MCF 10A (cell line): Measurements from ENCODE around the gene NFIX. TPM values are rescaled to one million over a fixed set of nuclear protein-coding genes. Genes with fewer than 3 reads are reported as not detected.

ENCODE experiments used
- BruUV-seq: library from RNA; stranded (reverse); fragments of 400-500 nt; replicated peaks from 2 replicates; lab custom pipeline; 2021; lab: Mats Ljungman, UMichigan
- CTCF ChIA-PET: fragments of 300-600 bp; sonication (Branson Sonifier 250); formaldehyde crosslinking; extraction: SDS; loops from one replicate; lab custom pipeline; 2021; ENCODE audit warnings: antibody characterized with exemption, inconsistent platforms; lab: Yijun Ruan, JAX
- POLR2A ChIA-PET: fragments of 300-600, 350-650 bp; sonication (Branson Sonifier 250); formaldehyde crosslinking; extraction: SDS; loops from one replicate; lab custom pipeline; 2020; ENCODE audit warnings: antibody characterized with exemption, inconsistent platforms; lab: Yijun Ruan, JAX
- DNase-seq: peaks from one replicate; pipeline ENCODE4 v3.0.0-alpha.2; 2018; ENCODE audit not compliant: unreplicated experiment
- H3K27ac Mint-ChIP-seq: one replicate; pipeline ENCODE4 v1.8.0; 2022; ENCODE audit warnings: mild to moderate bottlenecking, low read depth, mixed read lengths; ENCODE audit not compliant: unreplicated experiment
- H3K27me3 Mint-ChIP-seq: one replicate; pipeline ENCODE4 v1.8.0; 2022; ENCODE audit warnings: mixed read lengths; ENCODE audit not compliant: insufficient read depth, unreplicated experiment
- H3K36me3 Mint-ChIP-seq: one replicate; pipeline ENCODE4 v1.8.0; 2022; ENCODE audit warnings: mild to moderate bottlenecking, moderate library complexity, mixed read lengths; ENCODE audit not compliant: insufficient read depth, unreplicated experiment
- H3K4me1 Mint-ChIP-seq: one replicate; pipeline ENCODE4 v1.8.0; 2022; ENCODE audit warnings: mixed read lengths; ENCODE audit not compliant: insufficient read depth, unreplicated experiment
- H3K4me3 Mint-ChIP-seq: one replicate; pipeline ENCODE4 v1.8.0; 2022; ENCODE audit warnings: mild to moderate bottlenecking, moderate library complexity, mixed read lengths; ENCODE audit not compliant: unreplicated experiment
- H3K9me3 Mint-ChIP-seq: one replicate; pipeline ENCODE4 v1.8.0; 2022; ENCODE audit warnings: mixed read lengths; ENCODE audit not compliant: unreplicated experiment
- CTCF ChIP-seq: fragments of 200-600 bp; IDR thresholded peaks from one replicate; pipeline ENCODE4 v1.8.0; 2022; ENCODE audit warnings: antibody characterized with exemption, mild to moderate bottlenecking; ENCODE audit not compliant: unreplicated experiment
- intact Hi-C: fragments of 100-400 bp; cut with micrococcal nuclease; formaldehyde crosslinking; loops from 2 replicates; pipeline ENCODE4 v1.14.1; 2022
- total RNA-seq: library from RNA; stranded (reverse); gene quantifications from 2 replicates; pipeline ENCODE4 v1.2.3, GENCODE V29; 2022

Gene NFIX
- total RNA-seq, 1 experiment from 2014 or later, result 27.2 TPM

GRCh38 chr19:12996406-12997094 lies 1.3 kb downstream of the NFIX start:
- Mint-ChIP-seq H3K27ac (peak overlapping the region; percentile 84), H3K9me3 (no peaks in the 10 kb centered on the region), H3K36me3 (peaks cover 16% of the 10 kb centered on the region), H3K27me3 (no peaks in the 10 kb centered on the region), H3K4me1 (peaks cover 9% of the 10 kb centered on the region), H3K4me3 (peak overlapping the region; percentile 74)
- POLR2A ChIA-PET, result interaction anchor here (0.6 to 2.4 kb wide), 3 partner anchors 17 to 260 kb away, joined by 3 to 11 read pairs (median 7); partner anchors contain the start of gene GET3
- no TSS peak for BruUV-seq
- CTCF ChIA-PET, result interaction anchor here (0.6 to 1.7 kb wide), 7 partner anchors 14 to 141 kb away, joined by 3 to 12 read pairs (median 3); no protein-coding TSS in a partner anchor
- intact Hi-C loops, result no loop called here
- DNase-seq, result no peak
- TF ChIP-seq CTCF, result no peak

DNA sequence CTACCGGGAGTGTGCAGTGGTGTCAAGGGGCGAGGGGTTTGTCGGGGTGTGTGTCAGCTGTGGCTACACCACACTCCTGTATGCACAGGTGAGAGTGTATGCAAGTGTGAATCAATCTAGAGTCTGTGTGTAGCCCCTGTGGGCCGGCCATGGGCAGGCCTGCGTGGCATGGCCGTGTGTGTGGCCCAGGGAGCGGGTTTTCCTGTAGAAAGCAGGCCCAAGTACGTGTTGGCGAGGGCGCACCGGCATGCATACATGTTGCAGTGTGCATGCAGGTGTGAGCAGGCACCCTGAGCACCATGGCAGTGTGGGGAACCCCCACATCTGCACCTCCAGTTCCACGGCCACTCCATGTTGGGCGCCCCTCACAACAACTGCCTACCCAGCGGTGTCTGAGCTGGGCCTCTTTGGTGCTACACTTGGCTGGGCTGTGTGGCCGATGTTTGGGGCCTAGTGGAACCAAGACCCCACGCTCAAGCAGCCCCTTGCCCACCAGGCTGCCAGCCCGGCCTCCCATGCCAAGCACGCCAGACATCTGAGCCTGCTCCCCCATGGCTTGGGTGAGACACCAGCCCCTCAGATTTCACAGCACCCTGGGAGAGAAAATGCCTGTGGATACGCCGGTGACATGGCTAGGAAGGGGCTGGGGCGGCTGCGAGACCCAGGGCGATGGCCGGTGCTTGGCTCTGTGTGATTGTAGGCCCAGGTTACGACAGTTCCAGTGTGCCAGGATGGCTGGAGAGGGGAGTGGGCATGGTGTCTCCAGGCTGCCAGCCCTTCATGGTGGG lies 2.1 kb downstream of the NFIX start:
- Mint-ChIP-seq H3K4me3 (peak overlapping the region; percentile 74), H3K27ac (no peak overlapping the region), H3K36me3 (peaks cover 16% of the 10 kb centered on the region), H3K9me3 (no peaks in the 10 kb centered on the region), H3K27me3 (no peaks in the 10 kb centered on the region), H3K4me1 (peaks cover 9% of the 10 kb centered on the region)
- ChIA-PET CTCF (interaction anchor here (0.6 to 1.7 kb wide), 7 partner anchors 14 to 140 kb away, joined by 3 to 12 read pairs (median 3); no protein-coding TSS in a partner anchor), POLR2A (interaction anchor here (1.1 to 2.4 kb wide), 2 partner anchors 16 to 26 kb away, joined by 7 to 11 read pairs; no protein-coding TSS in a partner anchor)
- intact Hi-C loops, result no loop called here
- TF ChIP-seq CTCF, result no peak
- no TSS peak for BruUV-seq
- no peak for DNase-seq

DNA sequence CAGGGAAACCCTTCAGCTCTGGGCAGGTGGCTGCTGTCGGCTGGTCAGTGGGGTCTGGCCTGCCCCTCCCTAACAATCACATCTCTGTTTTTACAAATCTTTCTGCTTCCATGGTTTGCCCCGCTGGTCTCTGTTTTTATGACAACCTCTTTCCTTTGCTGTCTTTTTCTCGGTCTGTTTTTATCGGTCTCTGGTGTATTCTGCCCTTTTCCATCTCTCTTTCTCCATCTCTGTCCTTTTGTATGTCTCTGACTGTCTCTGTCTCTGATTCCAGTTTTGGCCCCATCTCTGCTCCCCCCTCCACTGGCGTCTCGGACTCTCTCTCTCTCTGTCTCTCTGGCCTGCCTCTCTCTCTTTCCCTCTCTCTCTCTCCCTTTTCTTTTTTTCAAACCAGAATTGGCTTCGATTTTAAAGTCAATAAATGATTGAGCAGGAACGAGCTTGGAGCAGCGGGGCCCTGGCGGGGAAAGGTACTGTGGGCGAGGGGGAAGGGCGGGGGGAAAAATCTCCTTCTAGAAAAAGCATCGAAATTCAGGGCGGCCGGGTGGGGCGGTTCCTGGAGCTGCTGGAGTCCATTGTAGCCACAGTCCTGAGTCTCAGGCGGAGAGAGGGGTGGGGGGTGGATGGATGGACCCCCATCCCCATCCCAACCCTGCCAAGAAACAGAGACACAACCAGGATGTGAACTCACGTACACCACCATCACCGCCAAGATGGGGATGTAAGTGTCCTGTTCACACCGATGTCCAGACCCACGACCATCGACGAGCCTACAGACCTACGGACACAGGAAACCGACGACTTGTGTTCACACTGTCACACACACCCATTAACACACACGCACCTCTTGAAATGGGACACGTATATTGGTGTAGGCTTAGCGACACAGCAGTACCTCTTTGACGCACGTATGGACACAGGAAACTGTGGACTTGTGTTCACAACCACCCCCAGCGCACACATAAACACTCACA lies 3.0 kb downstream of the NFIX start:
- ChIA-PET CTCF (interaction anchor here (0.6 to 2.9 kb wide), 5 partner anchors 21 to 64 kb away, joined by 3 to 20 read pairs (median 4); no protein-coding TSS in a partner anchor), POLR2A (interaction anchor here (0.7 to 2.4 kb wide), 2 partner anchors 15 to 638 kb away, joined by 4 to 11 read pairs; no protein-coding TSS in a partner anchor)
- no TSS peak for BruUV-seq
- DNase-seq, result no peak
- H3K4me3 Mint-ChIP-seq, result peak overlapping the region; percentile 0
- peaks cover 9% of the 10 kb centered on the region for H3K4me1 Mint-ChIP-seq
- no peaks in the 10 kb centered on the region for H3K27me3 Mint-ChIP-seq
- no peak for TF ChIP-seq CTCF
- no peak overlapping the region for H3K27ac Mint-ChIP-seq
- H3K9me3 Mint-ChIP-seq, result no peaks in the 10 kb centered on the region
- intact Hi-C loops, result no loop called here
- peaks cover 16% of the 10 kb centered on the region for H3K36me3 Mint-ChIP-seq
